Measurements from ENCODE around the gene NT5DC2.

Gene NT5DC2

DNA sequence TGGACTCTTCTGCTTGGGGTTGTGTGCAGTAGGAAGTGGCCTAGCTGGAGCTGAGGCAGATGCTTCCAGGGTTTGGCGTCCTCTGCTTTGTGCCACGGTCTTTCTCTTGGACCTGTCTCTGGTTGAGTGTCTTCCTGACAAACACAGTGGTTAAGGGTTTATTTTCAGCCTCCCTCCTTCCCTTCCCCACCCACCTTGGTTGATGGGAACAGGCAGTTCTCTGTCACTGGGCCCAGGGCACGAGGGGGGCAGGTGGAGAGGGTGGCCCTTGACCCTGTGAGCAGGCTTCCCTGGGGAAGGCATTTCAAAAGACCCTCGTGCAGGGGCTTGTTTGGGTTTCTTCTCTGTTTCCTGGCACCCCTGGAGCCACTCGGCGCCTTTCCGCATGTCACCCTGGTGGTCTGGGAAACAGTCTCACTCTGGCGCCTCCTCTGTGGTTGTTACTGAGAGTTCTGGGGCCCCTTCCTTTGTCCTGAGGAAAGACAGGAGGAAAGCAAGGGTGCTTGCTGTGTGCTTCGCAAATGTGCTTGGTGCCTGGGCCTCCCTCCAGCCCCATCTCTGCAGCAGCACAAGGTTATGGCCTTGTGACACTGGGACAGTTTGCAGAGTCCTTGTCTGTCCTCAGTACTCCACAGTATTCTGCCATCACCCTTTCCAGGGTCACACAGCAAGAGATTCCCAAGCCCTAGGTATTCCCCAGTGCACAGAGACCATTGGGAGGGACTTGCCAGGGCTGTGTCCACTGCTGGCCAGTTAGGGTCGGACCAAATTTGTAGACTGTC lies 48.8 kb downstream of the NT5DC2 start:
- H3K4me1 Mint-ChIP-seq, result no peaks in the 10 kb centered on the region
- H3K36me3 Mint-ChIP-seq, result peaks cover 42 to 60% of the 10 kb centered on the region in 2 donors
- no peaks in the 10 kb centered on the region for H3K9me3 Mint-ChIP-seq
- no peak overlapping the region for H3K4me3 Mint-ChIP-seq
- DNase-seq, result no peak
- H3K27me3 Mint-ChIP-seq, result no peaks in the 10 kb centered on the region
- H3K27ac Mint-ChIP-seq, result no peak overlapping the region
- ATAC-seq (replicated peaks), result no peak

- H3K9me3 Mint-ChIP-seq, result no peaks in the 10 kb centered on the region
- no peak for DNase-seq
- peaks cover 47 to 65% of the 10 kb centered on the region in 2 donors for H3K36me3 Mint-ChIP-seq
- no peak overlapping the region for H3K4me3 Mint-ChIP-seq
- no peaks in the 10 kb centered on the region for H3K27me3 Mint-ChIP-seq
- ATAC-seq (replicated peaks), result no peak
- H3K4me1 Mint-ChIP-seq, result no peaks in the 10 kb centered on the region
- no peak overlapping the region for H3K27ac Mint-ChIP-seq
Measured at GRCh38 chr3:52483577-52484381, 49.9 kb downstream of the NT5DC2 start.

GRCh38 chr3:52483081-52483480 lies 50.6 kb downstream of the NT5DC2 start:
- H3K27me3 Mint-ChIP-seq, result no peaks in the 10 kb centered on the region
- peak in 1 of 2 donors; percentile 7 for ATAC-seq (replicated peaks)
- peaks cover 41 to 66% of the 10 kb centered on the region in 2 donors for H3K36me3 Mint-ChIP-seq

GRCh38 chr3:52481819-52482521 lies 51.7 kb downstream of the NT5DC2 start:
- no peaks in the 10 kb centered on the region for H3K27me3 Mint-ChIP-seq
- H3K4me1 Mint-ChIP-seq, result no peaks in the 10 kb centered on the region
- ATAC-seq (replicated peaks) (no peak), DNase-seq (no peak)
- H3K4me3 Mint-ChIP-seq, result no peak overlapping the region
- no peaks in the 10 kb centered on the region for H3K9me3 Mint-ChIP-seq
- H3K36me3 Mint-ChIP-seq, result peaks cover 36 to 62% of the 10 kb centered on the region in 2 donors
- H3K27ac Mint-ChIP-seq, result no peak overlapping the region

More at GRCh38 chr3:52483081-52483480, 50.6 kb downstream of the NT5DC2 start:
- Mint-ChIP-seq H3K4me3 (no peak overlapping the region), H3K9me3 (no peaks in the 10 kb centered on the region), H3K4me1 (no peaks in the 10 kb centered on the region), H3K27ac (no peak overlapping the region)
- no peak for DNase-seq

- no peak for DNase-seq
- Mint-ChIP-seq H3K27me3 (no peaks in the 10 kb centered on the region), H3K9me3 (no peaks in the 10 kb centered on the region), H3K36me3 (peaks cover 38 to 58% of the 10 kb centered on the region in 2 donors), H3K4me1 (no peaks in the 10 kb centered on the region), H3K27ac (peak overlapping the region; percentile 33), H3K4me3 (no peak overlapping the region)
- ATAC-seq (replicated peaks), result no peak
Measured at GRCh38 chr3:52480768-52481715, 52.6 kb downstream of the NT5DC2 start.

DNA sequence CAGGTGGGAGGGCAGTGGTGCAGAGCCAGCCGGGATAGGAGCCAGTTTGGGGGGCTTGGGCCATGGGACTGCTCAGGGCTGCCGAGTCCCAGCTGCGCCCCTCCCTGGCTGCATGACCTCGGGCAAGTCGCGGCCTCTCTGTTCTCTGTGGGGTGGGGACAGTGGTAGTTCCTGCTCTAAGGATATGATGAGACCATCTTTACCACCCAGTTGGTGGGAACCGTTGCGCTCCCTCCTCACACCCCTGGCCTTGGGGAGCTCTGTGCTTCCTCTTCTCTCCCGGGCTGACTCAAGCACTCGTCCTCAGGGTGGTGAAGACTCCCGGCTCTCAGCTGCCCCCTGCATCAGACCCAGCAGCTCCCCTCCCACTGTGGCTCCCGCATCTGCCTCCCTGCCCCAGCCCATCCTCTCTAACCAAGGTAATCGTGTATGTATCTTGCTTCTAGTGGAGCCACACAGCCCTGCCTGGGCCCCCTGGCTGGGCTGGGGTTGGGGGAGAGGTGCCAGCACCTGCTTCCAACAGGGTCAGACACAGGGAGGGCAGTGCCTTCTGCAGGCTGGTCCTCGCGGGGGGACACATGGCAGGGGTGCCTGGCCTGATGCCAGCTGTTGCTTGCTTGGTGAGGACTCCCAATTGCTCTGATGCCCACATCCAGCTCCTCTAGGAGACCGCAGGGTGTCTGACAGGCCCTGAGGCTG lies 53.6 kb downstream of the NT5DC2 start:
- Mint-ChIP-seq H3K9me3 (no peaks in the 10 kb centered on the region), H3K36me3 (peaks cover 43 to 60% of the 10 kb centered on the region in 2 donors), H3K4me1 (no peaks in the 10 kb centered on the region), H3K27ac (peak overlapping the region; percentile 56), H3K27me3 (no peaks in the 10 kb centered on the region), H3K4me3 (no peak overlapping the region)
- no peak for ATAC-seq (replicated peaks)
- DNase-seq, result no peak

GRCh38 chr3:52479037-52479876 lies 54.4 kb downstream of the NT5DC2 start:
- no peak overlapping the region for H3K27ac Mint-ChIP-seq

DNA sequence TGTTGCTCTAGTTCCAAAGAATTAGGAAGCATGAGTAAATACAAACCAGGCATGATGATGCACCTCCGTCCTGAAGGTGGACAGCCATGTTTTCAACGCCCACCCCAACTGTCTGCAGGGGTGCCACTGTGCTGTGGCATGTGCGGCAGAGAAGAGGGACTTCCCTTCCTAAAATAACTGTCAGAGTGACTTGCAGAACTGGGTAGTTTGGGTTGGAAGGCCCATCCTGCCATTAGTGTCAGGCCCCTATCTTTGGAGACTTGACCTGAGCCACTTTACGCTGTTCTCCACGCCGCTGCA lies 55.9 kb downstream of the NT5DC2 start:
- no peak for DNase-seq
- ATAC-seq (replicated peaks), result no peak
- H3K4me3 Mint-ChIP-seq, result no peak overlapping the region
- no peaks in the 10 kb centered on the region for H3K27me3 Mint-ChIP-seq
- no peaks in the 10 kb centered on the region for H3K4me1 Mint-ChIP-seq
- H3K36me3 Mint-ChIP-seq, result peaks cover 46 to 68% of the 10 kb centered on the region in 2 donors
- no peak overlapping the region for H3K27ac Mint-ChIP-seq
- H3K9me3 Mint-ChIP-seq, result no peaks in the 10 kb centered on the region

More at GRCh38 chr3:52479037-52479876, 54.4 kb downstream of the NT5DC2 start:
- H3K9me3 Mint-ChIP-seq, result no peaks in the 10 kb centered on the region
- peaks cover 45 to 61% of the 10 kb centered on the region in 2 donors for H3K36me3 Mint-ChIP-seq
- no peak overlapping the region for H3K4me3 Mint-ChIP-seq
- no peak for ATAC-seq (replicated peaks)
- no peaks in the 10 kb centered on the region for H3K27me3 Mint-ChIP-seq
- DNase-seq, result no peak
- H3K4me1 Mint-ChIP-seq, result no peaks in the 10 kb centered on the region

DNA sequence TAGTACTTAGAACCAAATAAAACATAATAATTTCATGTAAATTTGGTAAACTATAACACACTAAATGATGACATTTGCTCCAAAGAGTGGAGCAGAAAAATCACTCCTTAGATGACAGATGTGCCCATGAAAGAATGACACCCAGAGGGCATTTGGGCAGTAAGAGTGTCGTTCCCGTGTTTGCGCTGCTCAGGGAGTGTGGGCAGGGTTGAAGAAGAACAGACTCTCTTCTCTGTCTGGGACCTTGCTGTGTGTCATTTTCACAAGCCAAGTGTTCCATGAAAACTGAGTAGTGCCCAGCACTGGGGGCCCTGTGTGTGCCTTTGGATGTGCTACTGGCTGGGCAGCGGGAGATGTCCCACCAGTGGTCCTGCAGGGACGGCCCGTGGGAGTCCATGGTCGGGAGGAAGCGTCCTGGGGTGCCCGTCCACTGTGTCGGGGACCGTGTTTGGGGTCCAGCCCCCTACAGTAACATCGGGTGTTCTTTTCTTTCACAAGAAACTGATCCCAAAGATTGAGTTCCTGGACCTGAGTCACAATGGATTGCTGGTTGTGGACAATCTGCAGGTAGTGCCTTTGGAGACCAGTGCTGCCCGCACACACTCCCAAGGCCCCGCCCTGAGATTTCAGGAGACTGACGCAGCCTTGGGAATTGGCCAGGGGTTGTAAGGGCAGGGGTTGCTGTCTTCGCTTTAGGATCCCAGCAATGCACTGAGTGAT lies 56.4 kb downstream of the NT5DC2 start:
- no peak overlapping the region for H3K4me3 Mint-ChIP-seq
- DNase-seq (no peak), ATAC-seq (replicated peaks) (no peak)
- H3K9me3 Mint-ChIP-seq, result no peaks in the 10 kb centered on the region
- H3K27ac Mint-ChIP-seq, result no peak overlapping the region
- no peaks in the 10 kb centered on the region for H3K27me3 Mint-ChIP-seq
- H3K4me1 Mint-ChIP-seq, result no peaks in the 10 kb centered on the region
- peaks cover 45 to 67% of the 10 kb centered on the region in 2 donors for H3K36me3 Mint-ChIP-seq
